Activated T-cell treated with anti-CD3 and anti-CD28 coated beads, Interleukin-2, amount 50 U/mL, for 72 hours (primary cell): ENCODE data around the gene LRMDA. TPM values are rescaled to one million over a fixed set of nuclear protein-coding genes. Genes with fewer than 3 reads are reported as not detected.

Experiments
- ATAC-seq, 2 donors: fragments of 150-1000 bp; cut with Tn5 transposase; replicated peaks in 1 of 2; 2 replicates each; pipeline ENCODE4 v1.10.0; 2021; ENCODE audit warnings: moderate library complexity in 2 of 2, mild to moderate bottlenecking in 1 of 2
- DNase-seq, 2 donors: peaks; one replicate each; pipeline ENCODE4 v3.0.0; 2021 to 2022; ENCODE audit warnings: mixed read lengths in 1 of 2
- H3K27ac Mint-ChIP-seq: one replicate; pipeline ENCODE4 v1.8.0; 2022; ENCODE audit warnings: mild to moderate bottlenecking, moderate library complexity, mixed read lengths
- H3K27me3 Mint-ChIP-seq: one replicate; pipeline ENCODE4 v1.8.0; 2022; ENCODE audit warnings: low read depth, mixed read lengths
- H3K36me3 Mint-ChIP-seq, 2 donors: one replicate each; pipeline ENCODE4 v1.8.0; 2022; ENCODE audit warnings: mixed read lengths in 2 of 2, mild to moderate bottlenecking in 1 of 2; ENCODE audit not compliant: insufficient read depth in 2 of 2
- H3K4me1 Mint-ChIP-seq: one replicate; pipeline ENCODE4 v1.8.0; 2022; ENCODE audit warnings: low read depth, mixed read lengths
- H3K4me3 Mint-ChIP-seq, 2 donors: one replicate each; pipeline ENCODE4 v1.8.0; 2022; ENCODE audit warnings: mild to moderate bottlenecking in 2 of 2, mixed read lengths in 2 of 2, moderate library complexity in 2 of 2
- H3K9me3 Mint-ChIP-seq, 2 donors: one replicate each; pipeline ENCODE4 v1.8.0; 2022; ENCODE audit warnings: mixed read lengths in 2 of 2
- total RNA-seq, 2 donors: library from RNA; stranded (reverse); gene quantifications; one replicate each; pipeline ENCODE4 v1.2.3, GENCODE V29; 2022

The LRMDA gene
- total RNA-seq, 2 donors from 2014 or later = not detected

GRCh38 chr10:76296957-76297356, 865.5 kb downstream of the LRMDA start:
- Mint-ChIP-seq H3K27ac (no peak overlapping the region), H3K36me3 (no peaks in the 10 kb centered on the region), H3K27me3 (no peaks in the 10 kb centered on the region), H3K4me3 (no peak overlapping the region), H3K4me1 (no peaks in the 10 kb centered on the region), H3K9me3 (peaks cover 0 to 2% of the 10 kb centered on the region in 2 donors)
- DNase-seq (no peak), ATAC-seq (no peak)

- Mint-ChIP-seq H3K27me3 (no peaks in the 10 kb centered on the region), H3K36me3 (no peaks in the 10 kb centered on the region), H3K27ac (no peak overlapping the region)
These were observed 865.9 kb downstream of the LRMDA start for GRCh38 chr10:76297358-76297757.

GRCh38 chr10:76297780-76298281, 866.4 kb downstream of the LRMDA start:
- Mint-ChIP-seq H3K4me3 (no peak overlapping the region), H3K4me1 (no peaks in the 10 kb centered on the region), H3K9me3 (peaks cover 0 to 2% of the 10 kb centered on the region in 2 donors), H3K27ac (no peak overlapping the region), H3K36me3 (no peaks in the 10 kb centered on the region), H3K27me3 (no peaks in the 10 kb centered on the region)
- DNase-seq (no peak), ATAC-seq (no peak)

More at GRCh38 chr10:76297358-76297757, 865.9 kb downstream of the LRMDA start:
- Mint-ChIP-seq H3K4me3 (no peak overlapping the region), H3K9me3 (peaks cover 0 to 2% of the 10 kb centered on the region in 2 donors), H3K4me1 (no peaks in the 10 kb centered on the region)
- no peak for ATAC-seq
- no peak for DNase-seq

- no peak overlapping the region for H3K4me3 Mint-ChIP-seq
- no peaks in the 10 kb centered on the region for H3K36me3 Mint-ChIP-seq
- no peak overlapping the region for H3K27ac Mint-ChIP-seq
- no peak for DNase-seq
- H3K4me1 Mint-ChIP-seq = no peaks in the 10 kb centered on the region
- peaks cover 0 to 2% of the 10 kb centered on the region in 2 donors for H3K9me3 Mint-ChIP-seq
- H3K27me3 Mint-ChIP-seq = no peaks in the 10 kb centered on the region
- ATAC-seq = no peak
These were observed 866.9 kb downstream of the LRMDA start for GRCh38 chr10:76298329-76298728.

GRCh38 chr10:76299501-76299900, 868.1 kb downstream of the LRMDA start:
- Mint-ChIP-seq H3K27ac (no peak overlapping the region), H3K4me3 (no peak overlapping the region), H3K9me3 (peaks cover 0 to 2% of the 10 kb centered on the region in 2 donors), H3K36me3 (no peaks in the 10 kb centered on the region), H3K4me1 (no peaks in the 10 kb centered on the region), H3K27me3 (no peaks in the 10 kb centered on the region)
- DNase-seq (no peak), ATAC-seq (no peak)

- Mint-ChIP-seq H3K9me3 (no peaks in the 10 kb centered on the region), H3K36me3 (no peaks in the 10 kb centered on the region), H3K4me3 (no peak overlapping the region), H3K27me3 (no peaks in the 10 kb centered on the region), H3K4me1 (no peaks in the 10 kb centered on the region), H3K27ac (no peak overlapping the region)
- no peak for ATAC-seq
- DNase-seq = no peak
These were observed 869.8 kb downstream of the LRMDA start for GRCh38 chr10:76301211-76301610.

- ATAC-seq (no peak), DNase-seq (no peak)
- H3K27me3 Mint-ChIP-seq = no peaks in the 10 kb centered on the region
- no peaks in the 10 kb centered on the region for H3K4me1 Mint-ChIP-seq
- H3K9me3 Mint-ChIP-seq = no peaks in the 10 kb centered on the region
- no peaks in the 10 kb centered on the region for H3K36me3 Mint-ChIP-seq
- H3K27ac Mint-ChIP-seq = no peak overlapping the region
- H3K4me3 Mint-ChIP-seq = no peak overlapping the region
These were observed 870.5 kb downstream of the LRMDA start for GRCh38 chr10:76301950-76302349.

- no peaks in the 10 kb centered on the region for H3K9me3 Mint-ChIP-seq
- no peak overlapping the region for H3K27ac Mint-ChIP-seq
- no peak for DNase-seq
- no peaks in the 10 kb centered on the region for H3K27me3 Mint-ChIP-seq
- no peaks in the 10 kb centered on the region for H3K4me1 Mint-ChIP-seq
- H3K4me3 Mint-ChIP-seq = no peak overlapping the region
- no peak for ATAC-seq
- H3K36me3 Mint-ChIP-seq = no peaks in the 10 kb centered on the region
These were observed 871.1 kb downstream of the LRMDA start for GRCh38 chr10:76302481-76302880.

GRCh38 chr10:76302961-76303630, 871.7 kb downstream of the LRMDA start:
- DNase-seq = no peak
- no peaks in the 10 kb centered on the region for H3K4me1 Mint-ChIP-seq
- H3K27me3 Mint-ChIP-seq = no peaks in the 10 kb centered on the region
- no peak overlapping the region for H3K4me3 Mint-ChIP-seq
- no peak for ATAC-seq
- H3K27ac Mint-ChIP-seq = no peak overlapping the region
- no peaks in the 10 kb centered on the region for H3K36me3 Mint-ChIP-seq
- no peaks in the 10 kb centered on the region for H3K9me3 Mint-ChIP-seq

- no peaks in the 10 kb centered on the region for H3K27me3 Mint-ChIP-seq
- peak in 1 of 2 donors; percentile 56 for ATAC-seq
These were observed 872.4 kb downstream of the LRMDA start for GRCh38 chr10:76303682-76304316.

GRCh38 chr10:76305930-76306615, 874.6 kb downstream of the LRMDA start:
- H3K27me3 Mint-ChIP-seq = no peaks in the 10 kb centered on the region
- no peak overlapping the region for H3K27ac Mint-ChIP-seq
- H3K9me3 Mint-ChIP-seq = no peaks in the 10 kb centered on the region
- H3K4me3 Mint-ChIP-seq = no peak overlapping the region
- no peaks in the 10 kb centered on the region for H3K4me1 Mint-ChIP-seq
- no peak for DNase-seq
- no peaks in the 10 kb centered on the region for H3K36me3 Mint-ChIP-seq
- ATAC-seq = no peak

More at GRCh38 chr10:76303682-76304316, 872.4 kb downstream of the LRMDA start:
- peak; percentile 4 to 26 for DNase-seq
- Mint-ChIP-seq H3K27ac (no peak overlapping the region), H3K4me1 (no peaks in the 10 kb centered on the region), H3K9me3 (no peaks in the 10 kb centered on the region), H3K36me3 (no peaks in the 10 kb centered on the region), H3K4me3 (no peak overlapping the region)

GRCh38 chr10:76306856-76307255, 875.4 kb downstream of the LRMDA start:
- Mint-ChIP-seq H3K27ac (no peak overlapping the region), H3K4me1 (no peaks in the 10 kb centered on the region), H3K4me3 (no peak overlapping the region), H3K9me3 (no peaks in the 10 kb centered on the region), H3K27me3 (no peaks in the 10 kb centered on the region), H3K36me3 (no peaks in the 10 kb centered on the region)
- ATAC-seq (peak in 1 of 2 donors; percentile 66), DNase-seq (no peak)

GRCh38 chr10:76309070-76309469, 877.6 kb downstream of the LRMDA start:
- Mint-ChIP-seq H3K4me3 (no peak overlapping the region), H3K9me3 (no peaks in the 10 kb centered on the region), H3K4me1 (no peaks in the 10 kb centered on the region), H3K27me3 (no peaks in the 10 kb centered on the region), H3K27ac (no peak overlapping the region), H3K36me3 (no peaks in the 10 kb centered on the region)
- no peak for ATAC-seq
- DNase-seq = no peak
